ENCODE results near the gene TMEM63B.

DNA sequence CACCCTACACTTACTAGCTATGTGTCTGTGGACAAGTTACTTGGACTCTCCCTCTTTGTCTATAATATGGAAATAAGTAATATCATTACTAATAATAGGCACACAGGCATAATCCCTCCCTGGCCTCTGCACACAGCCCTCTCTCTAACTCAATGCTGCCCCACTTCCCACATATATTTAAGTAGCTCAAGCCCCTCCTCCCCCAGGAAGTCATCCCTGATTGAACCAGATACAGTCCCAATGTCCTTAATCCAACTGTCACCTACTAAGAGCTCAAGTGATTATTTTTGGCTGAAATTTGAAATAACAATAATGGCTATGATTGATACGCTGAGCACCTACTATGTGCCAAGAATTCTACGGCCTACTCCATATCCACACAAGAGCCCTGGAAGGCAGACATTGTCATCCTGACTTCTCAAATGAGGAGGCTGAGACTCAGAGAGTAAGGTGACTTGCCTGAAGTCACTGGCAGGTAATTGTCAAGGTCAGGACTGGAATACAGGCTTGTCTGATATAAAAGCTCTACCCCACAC lies 29.5 kb upstream of the TMEM63B start:
- TF ChIP-seq, protein P1, sequence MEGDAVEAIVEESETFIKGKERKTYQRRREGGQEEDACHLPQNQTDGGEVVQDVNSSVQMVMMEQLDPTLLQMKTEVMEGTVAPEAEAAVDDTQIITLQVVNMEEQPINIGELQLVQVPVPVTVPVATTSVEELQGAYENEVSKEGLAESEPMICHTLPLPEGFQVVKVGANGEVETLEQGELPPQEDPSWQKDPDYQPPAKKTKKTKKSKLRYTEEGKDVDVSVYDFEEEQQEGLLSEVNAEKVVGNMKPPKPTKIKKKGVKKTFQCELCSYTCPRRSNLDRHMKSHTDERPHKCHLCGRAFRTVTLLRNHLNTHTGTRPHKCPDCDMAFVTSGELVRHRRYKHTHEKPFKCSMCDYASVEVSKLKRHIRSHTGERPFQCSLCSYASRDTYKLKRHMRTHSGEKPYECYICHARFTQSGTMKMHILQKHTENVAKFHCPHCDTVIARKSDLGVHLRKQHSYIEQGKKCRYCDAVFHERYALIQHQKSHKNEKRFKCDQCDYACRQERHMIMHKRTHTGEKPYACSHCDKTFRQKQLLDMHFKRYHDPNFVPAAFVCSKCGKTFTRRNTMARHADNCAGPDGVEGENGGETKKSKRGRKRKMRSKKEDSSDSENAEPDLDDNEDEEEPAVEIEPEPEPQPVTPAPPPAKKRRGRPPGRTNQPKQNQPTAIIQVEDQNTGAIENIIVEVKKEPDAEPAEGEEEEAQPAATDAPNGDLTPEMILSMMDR (IDR thresholded peaks at IDR 0.05): no peak
- no peak for TF ChIP-seq EZH2 (IDR thresholded peaks at IDR 0.05; ENCODE audit: borderline replicate concordance, insufficient read depth, low read depth, low read length, poor library complexity, severe bottlenecking)
